ENCODE measurements around the gene FIP1L1. TPM values are rescaled to one million over a fixed set of nuclear protein-coding genes. Genes with fewer than 3 reads are reported as not detected.

The FIP1L1 gene
- total and polyA plus RNA-seq, 9 of the 15 experiments (the other 6 are each of a cell fraction or from before 2014, with no cell fraction given): 34.6 to 137 (median 72.0) TPM

DNA sequence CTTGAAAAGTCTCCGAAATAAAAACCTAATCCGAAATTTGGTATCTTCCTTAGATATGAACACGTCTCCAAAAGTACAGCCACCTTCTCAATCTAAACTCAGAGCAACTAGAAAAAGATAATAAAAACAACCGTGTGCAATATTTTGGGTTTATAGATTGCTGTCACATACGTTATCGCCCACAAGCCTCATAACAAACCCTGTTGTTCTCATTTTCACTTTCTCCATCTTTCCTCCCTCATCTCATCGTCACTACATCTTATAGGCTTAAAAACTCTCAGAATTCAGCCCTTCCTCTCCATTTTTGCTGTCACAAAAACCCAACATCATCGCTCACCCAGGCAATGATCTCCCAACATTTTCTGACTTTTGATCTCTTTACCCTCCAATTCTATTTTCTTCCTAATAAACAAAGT, 11.1 kb upstream of the FIP1L1 start (continued):
- TF ChIP-seq DIDO1 (tag; IDR thresholded peaks at IDR 0.05; ENCODE audit: low read depth) (no peak), TCF3 (CRISPR knock-in tag; IDR thresholded peaks at IDR 0.05) (no peak), COPS2 (conservative IDR thresholded peaks at IDR 0.05) (no peak), ZNF124 (CRISPR knock-in tag; IDR thresholded peaks at IDR 0.05) (no peak), ZNF408 (CRISPR knock-in tag; IDR thresholded peaks at IDR 0.05; ENCODE audit: low read depth) (no peak), MCM3 (IDR thresholded peaks at IDR 0.05) (no peak), THRAP3 (IDR thresholded peaks at IDR 0.05; ENCODE audit: borderline replicate concordance) (no peak), EHMT2 (IDR thresholded peaks at IDR 0.05) (no peak)
- TF ChIP-seq, protein P1, sequence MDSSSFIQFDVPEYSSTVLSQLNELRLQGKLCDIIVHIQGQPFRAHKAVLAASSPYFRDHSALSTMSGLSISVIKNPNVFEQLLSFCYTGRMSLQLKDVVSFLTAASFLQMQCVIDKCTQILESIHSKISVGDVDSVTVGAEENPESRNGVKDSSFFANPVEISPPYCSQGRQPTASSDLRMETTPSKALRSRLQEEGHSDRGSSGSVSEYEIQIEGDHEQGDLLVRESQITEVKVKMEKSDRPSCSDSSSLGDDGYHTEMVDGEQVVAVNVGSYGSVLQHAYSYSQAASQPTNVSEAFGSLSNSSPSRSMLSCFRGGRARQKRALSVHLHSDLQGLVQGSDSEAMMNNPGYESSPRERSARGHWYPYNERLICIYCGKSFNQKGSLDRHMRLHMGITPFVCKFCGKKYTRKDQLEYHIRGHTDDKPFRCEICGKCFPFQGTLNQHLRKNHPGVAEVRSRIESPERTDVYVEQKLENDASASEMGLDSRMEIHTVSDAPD (CRISPR knock-in tag; IDR thresholded peaks at IDR 0.05): no peak
- TF ChIP-seq, protein P2, sequence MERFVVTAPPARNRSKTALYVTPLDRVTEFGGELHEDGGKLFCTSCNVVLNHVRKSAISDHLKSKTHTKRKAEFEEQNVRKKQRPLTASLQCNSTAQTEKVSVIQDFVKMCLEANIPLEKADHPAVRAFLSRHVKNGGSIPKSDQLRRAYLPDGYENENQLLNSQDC (CRISPR knock-in tag; IDR thresholded peaks at IDR 0.05): no peak

DNA sequence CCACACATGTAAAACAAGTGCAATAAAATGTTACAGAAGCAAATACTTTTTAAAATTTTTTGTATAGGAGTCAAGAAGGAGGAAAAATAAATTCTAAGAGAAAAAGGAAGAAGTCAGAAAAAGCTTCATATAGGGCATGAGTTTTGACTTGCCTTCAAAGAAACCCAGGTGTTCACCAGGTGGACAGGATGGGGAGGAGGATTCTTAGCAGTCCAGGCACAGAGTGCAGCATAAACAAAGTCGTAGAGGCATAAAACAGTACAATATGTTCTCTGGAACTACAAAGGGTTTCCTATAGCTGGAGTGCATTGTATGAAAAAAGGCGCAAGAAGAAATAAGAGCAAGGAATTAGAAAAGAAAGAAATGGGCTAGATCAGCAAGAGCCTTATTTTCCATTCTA, 9.7 kb upstream of the FIP1L1 start:
- Histone ChIP-seq H2AFZ (ENCODE audit: low read depth, low read length) (peak overlapping the region; percentile 49; the same call in 1 of the 2 replicates), H3K9me3 (replicated peaks; ENCODE audit: control insufficient read depth, insufficient read depth, low read depth, low read length) (no peaks in the 10 kb centered on the region), H3K4me2 (ENCODE audit: insufficient read depth, low read length) (no peak overlapping the region), H3K36me3 (ENCODE audit: control insufficient read depth, insufficient read depth, low read length) (no peaks in the 10 kb centered on the region), H3K27me3 (ENCODE audit: control insufficient read depth in 2 of 2, insufficient read depth in 2 of 2, low read length in 2 of 2) (no peaks in the 10 kb centered on the region), H3K9ac (ENCODE audit: insufficient read depth in 1 of 2, low read depth in 2 of 2, low read length in 2 of 2) (no peak overlapping the region), H3K79me2 (ENCODE audit: control insufficient read depth, insufficient read depth, low read length) (peaks cover 31% of the 10 kb centered on the region), H3K27ac (ENCODE audit: extremely low read depth, low read depth, low read length) (no peak overlapping the region), H4K20me1 (replicated peaks; ENCODE audit: control insufficient read depth, insufficient read depth, low read length) (no peaks in the 10 kb centered on the region), H3K4me1 (replicated peaks in 1 of 2; ENCODE audit: control insufficient read depth in 2 of 2, insufficient read depth in 2 of 2, low read length in 2 of 2) (peaks cover 5 to 21% of the 10 kb centered on the region in 2 experiments), H3K4me3 (no peak overlapping the region), H3K9me1 (ENCODE audit: control insufficient read depth, insufficient read depth, low read length) (no peaks in the 10 kb centered on the region)
- FAIRE-seq: no peak
- WGBS (ENCODE audit: insufficient coverage, low coverage, missing lambda C conversion rate): 53% methylated on average over 2 of the region's 2 CpGs
- ChIA-PET POLR2A (interaction anchor here (0.6 kb wide), 1 partner anchor 46 kb away, joined by 4 read pairs; no protein-coding TSS in a partner anchor), CTCF (ENCODE audit: low intra/inter-chr PET ratio) (no interaction called here)
- no peak for DNase-seq (ENCODE audit: extremely low read depth in 1 of 4, low spot score in 3 of 4)
- ATAC-seq: no peak
- in situ Hi-C loops (cut with MboI): no loop called here
- intact Hi-C loops (cut with micrococcal nuclease): no loop called here
- no TSS peak for BruUV-seq (replicated peaks)
- no peak for TF ChIP-seq FOXP1 (CRISPR knock-in tag; IDR thresholded peaks at IDR 0.05)
- TF ChIP-seq, protein P3, sequence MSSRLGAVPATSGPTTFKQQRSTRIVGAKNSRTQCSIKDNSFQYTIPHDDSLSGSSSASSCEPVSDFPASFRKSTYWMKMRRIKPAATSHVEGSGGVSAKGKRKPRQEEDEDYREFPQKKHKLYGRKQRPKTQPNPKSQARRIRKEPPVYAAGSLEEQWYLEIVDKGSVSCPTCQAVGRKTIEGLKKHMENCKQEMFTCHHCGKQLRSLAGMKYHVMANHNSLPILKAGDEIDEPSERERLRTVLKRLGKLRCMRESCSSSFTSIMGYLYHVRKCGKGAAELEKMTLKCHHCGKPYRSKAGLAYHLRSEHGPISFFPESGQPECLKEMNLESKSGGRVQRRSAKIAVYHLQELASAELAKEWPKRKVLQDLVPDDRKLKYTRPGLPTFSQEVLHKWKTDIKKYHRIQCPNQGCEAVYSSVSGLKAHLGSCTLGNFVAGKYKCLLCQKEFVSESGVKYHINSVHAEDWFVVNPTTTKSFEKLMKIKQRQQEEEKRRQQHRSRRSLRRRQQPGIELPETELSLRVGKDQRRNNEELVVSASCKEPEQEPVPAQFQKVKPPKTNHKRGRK (tag; IDR thresholded peaks at IDR 0.05): no peak
- no peak for TF ChIP-seq HMG20A (CRISPR knock-in tag; conservative IDR thresholded peaks at IDR 0.05)
- no peak for TF ChIP-seq WHSC1 (IDR thresholded peaks at IDR 0.05; ENCODE audit: low read length)
- TF ChIP-seq SRSF7 (optimal IDR thresholded peaks at IDR 0.05; ENCODE audit: low read depth, low read length): no peak
- TF ChIP-seq, protein P4, sequence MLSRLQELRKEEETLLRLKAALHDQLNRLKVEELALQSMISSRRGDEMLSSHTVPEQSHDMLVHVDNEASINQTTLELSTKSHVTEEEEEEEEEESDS (CRISPR knock-in tag; IDR thresholded peaks at IDR 0.05): no peak
- no peak for TF ChIP-seq NEUROD1 (IDR thresholded peaks at IDR 0.05; ENCODE audit: borderline replicate concordance, low read depth, low read length, partially characterized antibody)
- TF ChIP-seq BRD4 (IDR thresholded peaks at IDR 0.05): no peak
- TF ChIP-seq KDM4B (IDR thresholded peaks at IDR 0.05; ENCODE audit: borderline replicate concordance in 2 of 2, low read depth in 1 of 2): no peak

Measured in K562 (cell line).